Measurements from ENCODE around the gene CCDC124. TPM values are rescaled to one million over a fixed set of nuclear protein-coding genes. Genes with fewer than 3 reads are reported as not detected.

Gene CCDC124
- total RNA-seq, 2 donors from 2014 or later, result 56.7 to 65.5 TPM

DNA sequence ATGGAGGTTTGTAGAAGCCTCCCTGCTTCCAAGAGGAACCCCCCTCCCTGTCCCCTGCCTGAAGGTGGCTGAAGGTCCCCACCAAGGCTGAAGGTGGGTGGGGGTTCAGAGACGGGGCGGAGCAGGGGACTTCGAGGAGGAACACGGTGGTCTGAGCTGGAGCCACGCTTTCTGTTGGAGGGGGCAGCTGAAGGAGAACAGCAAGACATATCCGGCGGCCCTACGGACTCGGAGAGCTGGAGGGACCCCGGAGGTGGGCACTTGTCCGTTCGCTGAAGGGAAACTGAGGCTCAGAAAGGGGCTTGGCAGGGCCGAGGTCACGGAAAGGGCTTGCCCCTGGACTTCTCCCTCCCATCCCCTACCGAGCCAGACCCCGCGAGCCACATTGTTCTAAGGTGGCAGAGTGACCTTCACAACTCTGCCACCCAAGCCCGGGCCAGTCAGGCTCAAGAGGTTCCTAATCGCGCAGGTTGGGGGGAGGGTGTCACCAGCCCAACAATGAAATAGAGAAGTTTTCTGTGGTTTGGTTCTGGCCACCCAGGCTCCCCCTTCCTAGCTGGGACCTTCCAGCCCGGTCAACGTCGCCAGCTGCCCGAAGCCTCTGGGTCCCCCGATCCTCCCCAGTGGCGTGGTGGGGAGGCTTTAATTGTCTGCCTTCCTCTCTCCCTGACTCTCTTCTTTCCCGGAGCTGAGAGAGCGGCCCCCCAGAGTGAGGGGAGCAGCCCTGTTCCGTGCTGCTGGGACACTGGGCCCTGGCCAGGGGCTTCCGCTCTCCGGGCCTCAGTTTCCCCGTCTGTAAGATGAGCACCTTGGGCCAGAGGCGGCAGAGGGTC, 18.6 kb downstream of the CCDC124 start:
- H3K4me3 ChIP-seq, result peak overlapping the region in 1 of 2 donors; percentile 33

DNA sequence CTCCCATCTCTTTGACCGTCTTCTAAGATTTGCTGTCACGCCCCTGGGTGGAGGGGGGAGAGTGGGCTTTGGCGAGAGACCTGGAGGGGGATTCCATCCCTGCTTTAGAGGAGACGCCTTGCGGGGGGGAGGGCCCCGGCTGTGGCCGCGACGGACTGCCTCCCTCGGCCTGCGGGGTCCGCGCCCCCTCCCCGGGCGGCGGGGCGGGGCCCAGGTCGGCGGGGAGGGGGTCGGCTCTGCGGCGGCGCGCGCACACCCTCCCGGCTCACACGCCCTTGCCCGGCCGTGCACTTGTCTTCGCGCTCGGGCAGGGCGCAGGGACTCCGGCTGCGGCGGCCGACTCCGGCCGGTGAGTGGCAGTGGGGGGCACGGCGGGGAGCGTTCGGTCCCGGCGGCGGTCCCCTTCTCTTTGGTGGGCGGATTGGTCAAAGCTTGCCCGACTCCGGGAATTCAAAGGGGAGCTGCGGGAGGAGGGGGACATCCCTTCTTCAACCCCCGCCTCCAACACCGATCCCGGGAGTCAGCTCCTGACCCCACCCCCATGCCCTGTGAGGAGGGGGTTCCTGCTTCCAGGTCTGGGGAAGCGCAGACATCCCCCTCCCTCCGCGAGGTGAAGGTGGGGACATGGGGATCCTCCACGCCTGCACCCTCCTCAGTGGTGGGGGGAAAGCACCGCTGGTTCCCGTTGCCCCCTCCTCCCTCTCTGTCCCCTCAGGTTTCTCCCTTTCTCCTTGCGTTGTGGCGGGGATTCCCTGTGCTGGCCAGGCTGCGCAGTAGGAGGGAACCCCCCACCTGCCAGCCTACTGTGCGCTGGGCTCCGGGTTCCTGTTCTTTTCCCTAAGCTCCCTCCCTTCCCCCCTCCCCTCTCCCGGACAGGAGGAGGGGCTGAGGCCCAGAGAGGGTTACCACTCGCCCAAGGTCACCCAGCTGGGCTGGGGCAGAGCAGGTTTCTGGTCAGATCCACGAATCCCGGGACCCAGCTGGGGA, 19.5 kb downstream of the CCDC124 start:
- peaks cover 0 to 48% of the 10 kb centered on the region in 2 donors for H3K4me1 ChIP-seq
- peaks cover 23 to 44% of the 10 kb centered on the region in 2 donors for H3K27me3 ChIP-seq
- no peak for TF ChIP-seq CTCF (IDR thresholded peaks at IDR 0.05)
- H3K4me3 ChIP-seq, result peak overlapping the region in 1 of 2 donors; percentile 33
- DNase-seq (ENCODE audit: low spot score), result no peak
- H3K27ac ChIP-seq, result no peak overlapping the region
- no peaks in the 10 kb centered on the region for H3K9me3 ChIP-seq
- H3K36me3 ChIP-seq, result no peaks in the 10 kb centered on the region

More for the DNA sequence above, 18.6 kb downstream of the CCDC124 start:
- no peaks in the 10 kb centered on the region for H3K9me3 ChIP-seq
- no peak overlapping the region for H3K27ac ChIP-seq
- H3K27me3 ChIP-seq, result peaks cover 23 to 44% of the 10 kb centered on the region in 2 donors
- no peak for DNase-seq (ENCODE audit: low spot score)
- peaks cover 0 to 53% of the 10 kb centered on the region in 2 donors for H3K4me1 ChIP-seq
- no peak for TF ChIP-seq CTCF (IDR thresholded peaks at IDR 0.05)
- no peaks in the 10 kb centered on the region for H3K36me3 ChIP-seq

DNA sequence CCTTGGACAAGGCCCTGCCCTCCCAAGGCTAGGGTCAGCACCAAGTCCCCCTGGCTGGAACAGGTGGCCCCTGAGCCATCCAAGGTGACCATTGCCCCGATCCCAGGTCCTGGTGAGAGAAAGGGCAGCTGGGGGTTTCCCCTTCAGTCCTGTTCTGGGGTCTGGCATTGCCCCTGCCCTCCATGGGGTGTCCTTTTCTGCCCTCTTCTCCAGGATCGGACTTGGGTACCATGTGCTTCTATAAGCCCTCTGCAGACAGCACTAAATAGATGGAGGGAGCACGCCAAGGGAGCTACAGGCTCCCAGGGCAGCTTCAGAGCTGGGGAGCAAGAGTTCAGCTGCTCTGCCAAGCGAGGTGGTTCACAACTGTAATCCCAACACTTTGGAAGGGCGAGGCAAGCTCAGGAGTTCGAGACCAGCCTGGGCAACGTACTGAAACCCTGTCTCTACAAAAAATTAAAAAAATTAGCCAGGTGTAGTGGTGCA, 20.5 kb downstream of the CCDC124 start:
- Histone ChIP-seq H3K27me3 (peaks cover 23 to 44% of the 10 kb centered on the region in 2 donors), H3K36me3 (no peaks in the 10 kb centered on the region), H3K9me3 (no peaks in the 10 kb centered on the region), H3K4me3 (no peak overlapping the region), H3K27ac (no peak overlapping the region), H3K4me1 (peaks cover 0 to 44% of the 10 kb centered on the region in 2 donors)
- no peak for DNase-seq (ENCODE audit: low spot score)
- TF ChIP-seq CTCF (IDR thresholded peaks at IDR 0.05), result no peak

DNA sequence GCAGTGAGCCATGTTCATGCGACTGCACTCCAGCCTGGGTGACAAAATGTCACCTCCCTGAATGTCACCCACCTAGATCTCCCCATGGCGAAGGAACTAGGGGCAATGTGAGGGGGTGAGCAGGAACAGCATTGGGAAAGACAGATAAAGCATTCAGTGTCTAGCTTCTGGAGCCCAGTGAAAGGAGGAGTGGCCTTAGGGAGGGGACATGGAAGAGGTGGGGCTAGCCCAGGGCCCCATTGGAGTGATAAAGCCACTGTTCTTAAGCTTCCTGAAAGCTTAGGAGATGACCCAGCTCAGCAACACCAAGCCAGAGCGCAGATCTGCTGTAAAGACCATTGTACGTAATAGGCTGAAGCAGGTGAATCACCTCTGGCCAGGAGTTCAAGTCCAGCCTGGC, 21.1 kb downstream of the CCDC124 start:
- Histone ChIP-seq H3K4me1 (peaks cover 0 to 38% of the 10 kb centered on the region in 2 donors), H3K27me3 (peaks cover 23 to 44% of the 10 kb centered on the region in 2 donors), H3K27ac (no peak overlapping the region), H3K9me3 (no peaks in the 10 kb centered on the region), H3K36me3 (no peaks in the 10 kb centered on the region), H3K4me3 (no peak overlapping the region)
- DNase-seq (ENCODE audit: low spot score), result no peak
- TF ChIP-seq CTCF (IDR thresholded peaks at IDR 0.05), result no peak

GRCh38 chr19:17954401-17954800, 21.6 kb downstream of the CCDC124 start:
- Histone ChIP-seq H3K4me1 (peaks cover 0 to 33% of the 10 kb centered on the region in 2 donors), H3K4me3 (no peak overlapping the region), H3K36me3 (no peaks in the 10 kb centered on the region), H3K27me3 (peaks cover 23 to 44% of the 10 kb centered on the region in 2 donors), H3K27ac (no peak overlapping the region), H3K9me3 (no peaks in the 10 kb centered on the region)
- TF ChIP-seq CTCF (IDR thresholded peaks at IDR 0.05), result no peak
- DNase-seq (ENCODE audit: low spot score), result no peak

Measured in right atrium auricular region (tissue), 2 donors.